NT2/D1 (cell line): ENCODE measurements around the gene NXPH4.
A peak's percentile ranks its signal among the peaks of the same experiment; 100 is the strongest.

Source experiments
- DNase-seq: peaks from one replicate; pipeline ENCODE4 v3.0.0-alpha.2; 2011; ENCODE audit warnings: low read depth, low spot score
- H3K27me3 ChIP-seq: 2 replicates; pipeline ENCODE4 v1.6.0; 2011; ENCODE audit warnings: mild to moderate bottlenecking; ENCODE audit not compliant: insufficient read length, insufficient read depth
- H3K36me3 ChIP-seq: 2 replicates; pipeline ENCODE4 v1.6.1; 2011; ENCODE audit warnings: mild to moderate bottlenecking, low read length, mixed read lengths; ENCODE audit not compliant: insufficient read depth, insufficient read length
- H3K4me1 ChIP-seq: 2 replicates; pipeline ENCODE4 v1.5.1; 2011; ENCODE audit not compliant: insufficient read depth, insufficient read length
- H3K4me3 ChIP-seq: 2 replicates; pipeline ENCODE4 v1.5.1; 2011; ENCODE audit warnings: low read depth; ENCODE audit not compliant: insufficient read length
- H3K9ac ChIP-seq: 2 replicates; pipeline ENCODE4 v1.6.0; 2011; ENCODE audit warnings: low read depth; ENCODE audit not compliant: insufficient read length
- H3K9me3 ChIP-seq: 2 replicates; pipeline ENCODE4 v1.5.1; 2011; ENCODE audit warnings: mild to moderate bottlenecking, low read length; ENCODE audit not compliant: insufficient read depth
- SUZ12 ChIP-seq: IDR thresholded peaks from 2 replicates; pipeline ENCODE4 v1.6.1; 2011; ENCODE audit not compliant: insufficient read length, insufficient read depth; ENCODE audit errors: extremely low read depth
- YY1 ChIP-seq: IDR thresholded peaks from 2 replicates; pipeline ENCODE4 v1.6.1; 2011; ENCODE audit not compliant: insufficient read length, insufficient read depth
- ZNF274 ChIP-seq: IDR thresholded peaks from 2 replicates; pipeline ENCODE4 v1.6.1; 2011; ENCODE audit warnings: mild to moderate bottlenecking, low read depth, low read length

NXPH4 gene

DNA sequence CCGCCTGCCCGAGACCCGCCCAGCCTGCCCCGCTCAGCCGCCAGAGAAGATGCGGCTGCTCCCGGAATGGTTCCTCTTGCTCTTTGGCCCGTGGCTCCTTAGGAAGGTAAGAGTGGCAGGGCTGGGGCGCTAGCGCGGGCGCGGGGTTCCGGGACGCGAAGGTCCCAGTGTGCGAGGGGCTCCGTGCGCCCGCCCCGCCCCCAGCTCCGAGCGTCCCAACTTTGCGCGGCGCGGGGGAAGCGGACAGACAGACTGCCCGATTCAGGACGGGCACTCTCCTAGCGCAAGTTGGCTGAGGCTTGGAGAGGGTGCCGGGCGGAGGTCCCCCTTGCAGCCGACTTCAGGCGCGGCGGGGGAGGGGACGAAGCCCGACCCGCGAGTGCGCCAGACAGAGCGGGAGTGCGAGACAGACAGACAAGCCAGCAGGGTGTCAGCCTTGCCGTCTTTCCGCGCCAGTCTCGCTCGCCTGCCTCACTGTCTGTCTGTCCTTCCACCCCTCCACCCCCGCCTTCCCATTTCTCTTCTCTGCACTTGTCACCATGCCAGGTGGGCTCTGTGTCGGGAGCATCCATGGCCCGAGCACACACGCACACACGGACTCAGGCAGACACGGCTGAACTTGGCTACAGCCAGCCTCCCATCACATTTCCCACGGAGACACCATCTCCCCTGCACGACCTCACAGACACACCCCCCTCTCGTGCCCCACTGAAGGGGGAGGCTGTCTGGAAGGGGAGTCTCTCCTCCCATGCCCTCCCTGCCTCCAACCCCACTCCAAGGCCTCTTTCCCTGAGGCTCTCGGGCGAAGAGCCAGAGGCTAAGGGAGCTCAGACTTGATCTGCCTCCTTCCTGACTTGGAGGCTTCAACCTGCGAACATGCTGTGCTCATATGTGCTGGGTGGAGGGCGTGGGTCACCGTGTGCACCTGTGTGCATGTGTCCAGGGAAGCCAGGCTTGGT is 606 bp downstream of the NXPH4 start:
- H3K4me1 ChIP-seq = peaks cover 53% of the 10 kb centered on the region
- no peak for DNase-seq

DNA sequence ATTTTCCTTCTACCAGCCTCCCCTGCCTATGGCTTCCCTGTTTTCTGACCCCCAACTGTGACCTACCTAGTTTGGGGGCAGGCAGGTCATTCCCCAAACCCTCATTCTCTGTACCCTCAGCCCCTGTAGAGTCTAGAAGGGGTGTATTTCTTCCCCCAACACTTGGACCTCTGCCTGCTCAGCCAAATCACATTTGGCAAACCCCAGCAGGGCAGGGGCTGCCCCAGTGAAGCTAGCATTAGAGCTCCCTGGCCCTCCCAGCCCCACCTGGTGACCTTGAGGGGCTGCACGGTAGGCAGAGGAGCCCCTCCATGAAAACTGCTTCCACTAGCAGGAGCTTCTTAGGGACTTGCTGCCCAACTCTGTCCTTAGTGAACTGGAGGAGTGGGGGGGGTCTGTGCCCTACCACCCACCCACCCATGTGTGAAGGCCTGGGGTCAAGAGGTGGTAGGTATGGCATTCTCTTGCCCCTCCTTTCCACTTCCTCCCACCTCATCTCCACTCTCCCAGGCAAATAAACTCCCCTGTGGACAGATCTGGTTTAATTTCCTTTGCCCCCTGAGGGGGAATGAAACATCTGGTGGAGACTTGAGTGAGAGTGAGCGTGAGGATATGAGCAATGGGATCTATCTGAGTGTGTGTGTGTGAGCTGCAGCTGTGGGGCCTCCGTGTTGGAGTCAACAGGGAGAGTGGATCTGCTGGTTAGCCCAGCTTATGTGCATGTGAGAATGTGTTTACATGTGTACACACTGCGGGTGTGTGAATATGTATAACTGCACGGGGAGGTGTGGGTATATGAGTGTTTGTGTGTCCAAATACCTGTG is 1.6 kb downstream of the NXPH4 start:
- Histone ChIP-seq H3K36me3 (peaks cover 7% of the 10 kb centered on the region), H3K9me3 (no peaks in the 10 kb centered on the region), H3K4me3 (no peak overlapping the region), H3K4me1 (peaks cover 59% of the 10 kb centered on the region), H3K9ac (peak overlapping the region; percentile 75), H3K27me3 (peaks cover 90% of the 10 kb centered on the region)
- no peak for DNase-seq
- TF ChIP-seq ZNF274 = no peak
- TF ChIP-seq SUZ12 = no peak
- TF ChIP-seq YY1 = no peak

More for the DNA sequence above, 606 bp downstream of the NXPH4 start:
- H3K4me3 ChIP-seq = peak overlapping the region; percentile 29
- H3K9ac ChIP-seq = peak overlapping the region; percentile 75
- peaks cover 80% of the 10 kb centered on the region for H3K27me3 ChIP-seq
- peaks cover 15% of the 10 kb centered on the region for H3K36me3 ChIP-seq
- no peaks in the 10 kb centered on the region for H3K9me3 ChIP-seq
- TF ChIP-seq YY1 (no peak), SUZ12 (peak; percentile 84)

DNA sequence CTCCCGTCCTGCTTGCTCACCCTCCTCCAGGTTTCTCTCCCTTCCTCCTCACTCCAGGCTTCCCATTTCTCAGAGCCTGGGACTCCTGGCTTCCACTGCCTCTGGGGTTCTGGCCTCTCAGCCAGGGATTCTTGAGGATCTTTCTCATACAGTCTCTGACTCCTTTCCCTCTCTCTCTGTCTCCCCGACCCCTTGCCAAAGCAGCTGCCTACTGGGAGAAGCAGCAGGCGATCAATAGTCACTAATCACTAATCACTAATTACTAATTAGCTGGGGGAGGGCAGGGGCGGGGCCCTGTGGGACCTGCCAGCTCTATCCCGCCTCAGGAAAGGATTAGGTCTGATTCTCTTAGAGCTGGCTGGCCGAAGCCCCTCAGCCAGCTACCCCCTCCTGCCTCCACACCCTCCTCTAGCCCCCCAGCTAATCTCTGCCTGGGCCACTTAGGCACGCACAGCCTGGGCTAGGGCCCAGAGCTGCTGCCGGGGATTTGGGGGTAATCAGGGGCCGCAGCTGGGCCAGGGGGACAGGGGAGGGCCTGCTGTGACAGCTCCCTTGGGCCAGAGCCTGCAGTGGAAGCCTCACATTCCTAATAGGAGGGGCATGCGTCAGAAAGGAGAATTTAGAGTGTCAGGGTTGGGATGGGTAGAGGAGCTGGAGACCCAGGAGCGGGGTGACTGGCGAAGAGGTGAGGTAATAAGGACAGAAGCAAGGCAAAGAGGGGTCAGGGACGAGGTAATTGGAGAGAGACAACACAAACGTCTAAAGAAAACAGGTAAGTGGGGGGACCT is 2.8 kb downstream of the NXPH4 start:
- Histone ChIP-seq H3K4me3 (no peak overlapping the region), H3K9me3 (no peaks in the 10 kb centered on the region), H3K9ac (peak overlapping the region; percentile 39), H3K27me3 (peaks cover 96% of the 10 kb centered on the region), H3K4me1 (peaks cover 51% of the 10 kb centered on the region), H3K36me3 (no peaks in the 10 kb centered on the region)
- DNase-seq = no peak
- TF ChIP-seq SUZ12 (peak; percentile 16), YY1 (no peak)

DNA sequence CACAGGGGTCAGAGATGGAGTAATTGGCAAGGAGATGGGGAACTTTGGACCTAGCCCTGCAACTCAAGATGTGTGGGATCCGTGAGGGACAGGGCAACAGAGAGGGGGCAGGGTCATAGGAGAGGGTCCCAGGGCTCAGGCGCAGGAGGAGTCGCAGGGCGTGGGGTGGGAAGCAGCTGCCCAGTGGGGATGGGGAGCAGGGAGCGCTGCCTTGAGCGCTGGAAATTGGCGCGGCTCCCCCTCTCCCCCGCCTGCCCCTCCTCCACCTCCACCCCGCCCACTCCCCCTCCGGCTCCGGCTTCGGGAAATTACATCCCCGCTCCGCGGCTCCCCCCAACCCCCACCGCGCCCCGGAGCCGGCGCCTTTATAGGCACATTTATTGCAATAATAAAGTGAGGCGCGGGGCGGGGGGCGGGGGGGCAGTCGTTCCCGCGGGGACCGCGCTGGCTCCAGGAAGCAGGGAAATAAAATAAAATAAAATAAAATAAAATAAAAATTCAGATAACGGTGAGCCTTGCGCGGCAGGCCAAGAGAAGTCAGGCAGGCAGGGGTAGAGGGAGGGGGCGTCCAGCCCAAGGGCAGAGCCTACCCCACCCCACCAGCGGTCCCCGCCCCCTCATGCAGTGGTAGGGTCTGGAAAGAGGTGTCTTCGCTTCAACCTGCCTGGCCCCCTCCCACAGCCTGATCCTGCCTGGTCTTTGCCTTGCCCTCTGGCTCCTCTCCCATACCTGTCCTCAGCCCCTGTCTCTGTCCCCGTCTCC is 3.6 kb downstream of the NXPH4 start:
- Histone ChIP-seq H3K9me3 (no peaks in the 10 kb centered on the region), H3K4me3 (no peak overlapping the region)
- DNase-seq = no peak

DNA sequence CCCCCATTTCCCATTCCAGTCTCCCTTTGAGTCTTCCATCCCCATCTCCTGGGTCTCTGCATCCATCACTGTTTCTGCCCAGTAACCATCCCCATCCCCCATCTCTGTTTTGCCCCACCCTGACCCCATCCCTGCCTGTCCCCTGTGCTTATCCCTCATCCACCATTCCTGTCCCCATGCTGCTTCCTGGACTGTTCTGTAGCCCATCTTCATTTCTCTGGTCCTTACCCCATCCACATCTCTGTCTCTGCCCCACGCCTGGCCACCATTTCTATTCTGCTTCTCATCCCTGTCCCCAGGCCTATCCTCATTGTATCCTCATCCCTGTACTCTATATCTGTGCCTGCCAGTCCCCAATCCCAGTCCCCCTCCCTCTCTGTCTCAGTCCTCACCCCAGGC is 4.2 kb downstream of the NXPH4 start:
- DNase-seq = no peak
- H3K4me1 ChIP-seq = peaks cover 39% of the 10 kb centered on the region
- no peaks in the 10 kb centered on the region for H3K36me3 ChIP-seq
- H3K27me3 ChIP-seq = peaks cover 95% of the 10 kb centered on the region
- no peak overlapping the region for H3K9ac ChIP-seq
- no peaks in the 10 kb centered on the region for H3K9me3 ChIP-seq
- no peak for TF ChIP-seq SUZ12
- TF ChIP-seq YY1 = no peak
- TF ChIP-seq ZNF274 = no peak
- H3K4me3 ChIP-seq = no peak overlapping the region

More for the DNA sequence above, 3.6 kb downstream of the NXPH4 start:
- TF ChIP-seq YY1 (no peak), ZNF274 (no peak)
- Histone ChIP-seq H3K36me3 (no peaks in the 10 kb centered on the region), H3K9ac (no peak overlapping the region), H3K27me3 (peaks cover 96% of the 10 kb centered on the region), H3K4me1 (peaks cover 44% of the 10 kb centered on the region)

DNA sequence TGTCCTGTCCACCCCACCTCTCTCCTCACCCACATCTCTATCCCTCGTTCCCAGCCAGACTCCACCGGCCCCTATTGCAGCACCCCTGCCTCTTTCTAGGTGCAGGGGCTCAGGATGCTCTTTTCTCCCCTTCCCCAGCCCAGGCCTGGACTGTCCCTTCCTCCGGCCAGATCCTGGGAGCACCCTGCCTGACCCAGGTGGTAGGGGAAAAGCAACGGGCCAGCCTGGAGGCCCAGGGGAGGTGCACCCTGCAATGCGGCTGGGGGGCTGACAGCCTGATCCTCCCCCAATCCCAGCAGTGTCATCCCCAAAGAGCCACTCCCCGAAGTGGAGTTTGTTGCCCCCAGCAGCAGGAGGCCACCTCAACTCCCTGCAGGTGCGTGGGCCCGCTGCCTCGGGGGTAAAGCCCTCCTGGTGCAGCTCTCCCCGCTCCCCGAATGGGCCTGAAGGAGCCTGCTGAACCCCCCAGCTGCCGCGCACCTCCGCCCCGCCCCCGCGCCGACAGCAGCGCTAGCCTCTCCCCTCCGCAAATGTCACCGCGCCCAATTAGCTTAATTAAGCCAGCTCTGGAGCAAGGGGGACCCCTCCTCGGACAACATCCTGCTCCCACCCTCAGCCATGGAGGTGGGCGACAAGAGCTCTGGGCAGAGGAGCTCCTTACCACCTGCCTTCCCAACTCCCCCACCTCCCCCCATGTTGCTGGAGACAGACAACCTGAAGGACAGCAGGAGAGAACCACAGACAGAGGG is 4.7 kb downstream of the NXPH4 start:
- no peaks in the 10 kb centered on the region for H3K36me3 ChIP-seq
- peaks cover 93% of the 10 kb centered on the region for H3K27me3 ChIP-seq
- H3K4me1 ChIP-seq = peaks cover 37% of the 10 kb centered on the region
- DNase-seq = no peak
- H3K9ac ChIP-seq = peak overlapping the region; percentile 8
- TF ChIP-seq YY1 = no peak
- TF ChIP-seq SUZ12 = peak; percentile 51
- H3K4me3 ChIP-seq = no peak overlapping the region
- no peaks in the 10 kb centered on the region for H3K9me3 ChIP-seq
